ENCODE results near the gene LGALS9C.
"Not testable (repeated sequence)": the region's sequence is repeated elsewhere in the genome, so short reads cannot be mapped to it uniquely, and the experiment has no call there.

LGALS9C gene

GRCh38 chr17:18478977-18479595, 2.5 kb downstream of the LGALS9C start:
- DNase-seq (ENCODE audit: low spot score): not testable (repeated sequence)

DNA sequence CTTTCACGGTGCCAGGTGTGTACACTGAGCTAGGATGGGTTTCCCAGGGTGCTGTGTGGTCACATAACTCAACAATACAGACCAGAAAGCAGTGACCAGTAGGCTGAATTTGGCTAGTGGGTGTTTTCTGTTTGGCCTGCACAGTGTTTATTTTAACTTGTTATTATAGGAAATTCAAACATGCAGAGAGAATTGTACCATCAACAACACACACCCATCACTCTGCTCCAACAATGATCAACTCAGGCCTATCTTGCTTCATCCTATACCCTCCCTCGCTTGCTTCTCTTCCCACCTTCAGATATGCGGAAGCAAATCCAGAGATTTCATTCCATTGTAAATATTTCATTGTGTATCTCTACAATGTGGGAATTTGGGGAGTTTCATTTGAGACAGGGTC, 5.2 kb downstream of the LGALS9C start:
- not testable (repeated sequence) for DNase-seq (ENCODE audit: low spot score)

DNA sequence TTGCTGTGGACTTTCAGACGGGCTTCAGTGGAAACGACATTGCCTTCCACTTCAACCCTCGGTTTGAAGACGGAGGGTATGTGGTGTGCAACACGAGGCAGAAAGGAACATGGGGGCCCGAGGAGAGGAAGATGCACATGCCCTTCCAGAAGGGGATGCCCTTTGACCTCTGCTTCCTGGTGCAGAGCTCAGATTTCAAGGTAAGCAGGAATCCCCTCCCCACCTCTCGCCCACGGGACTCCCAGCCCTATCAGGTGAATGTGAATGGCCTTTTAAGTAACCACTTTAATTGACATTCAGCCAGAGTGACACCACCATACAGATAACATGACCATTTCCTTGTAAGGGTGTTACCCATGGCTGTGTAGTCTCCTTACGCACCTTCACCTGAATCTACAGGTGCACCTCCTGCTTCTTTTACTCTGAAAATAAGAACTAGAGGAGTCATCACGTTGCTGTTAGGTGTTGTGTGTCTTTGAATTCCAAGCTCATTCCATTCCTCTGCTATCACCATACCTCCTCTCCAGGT, 9.4 kb downstream of the LGALS9C start:
- DNase-seq (ENCODE audit: low spot score): not testable (repeated sequence)

- not testable (repeated sequence) for DNase-seq (ENCODE audit: low spot score)
These were observed 11.0 kb downstream of the LGALS9C start for GRCh38 chr17:18487633-18488032.

GRCh38 chr17:18488622-18489021, 12.0 kb downstream of the LGALS9C start:
- not testable (repeated sequence) for DNase-seq (ENCODE audit: low spot score)

DNA sequence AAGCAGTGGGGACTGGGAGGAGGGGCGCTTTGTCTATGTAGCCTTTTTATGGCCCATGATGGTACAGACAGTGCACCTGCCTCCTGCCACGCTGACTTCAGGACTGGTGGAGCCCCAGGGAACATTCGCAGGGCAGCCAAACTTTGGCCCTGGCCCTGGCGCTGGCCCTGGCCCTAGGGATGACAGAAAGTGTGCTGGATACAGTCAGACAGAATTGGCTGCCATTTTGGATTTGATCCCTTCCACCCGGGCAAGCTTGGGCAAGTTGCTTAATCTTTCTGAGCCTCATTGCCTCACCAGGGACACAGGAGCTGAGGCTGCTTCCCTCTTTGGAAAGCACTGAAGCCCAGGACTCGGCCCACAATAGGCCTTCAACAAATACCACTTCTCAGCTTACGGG, 13.4 kb downstream of the LGALS9C start:
- not testable (repeated sequence) for DNase-seq (ENCODE audit: low spot score)

- not testable (repeated sequence) for DNase-seq (ENCODE audit: low spot score)
These were observed 16.3 kb downstream of the LGALS9C start for GRCh38 chr17:18492712-18493480.

GRCh38 chr17:18494250-18494768, 17.7 kb downstream of the LGALS9C start:
- DNase-seq (ENCODE audit: low spot score): not testable (repeated sequence)

GRCh38 chr17:18497044-18497443, 20.5 kb downstream of the LGALS9C start:
- not testable (repeated sequence) for DNase-seq (ENCODE audit: low spot score)

- DNase-seq (ENCODE audit: low spot score): not testable (repeated sequence)
These were observed 22.5 kb downstream of the LGALS9C start for GRCh38 chr17:18499100-18499499.

DNA sequence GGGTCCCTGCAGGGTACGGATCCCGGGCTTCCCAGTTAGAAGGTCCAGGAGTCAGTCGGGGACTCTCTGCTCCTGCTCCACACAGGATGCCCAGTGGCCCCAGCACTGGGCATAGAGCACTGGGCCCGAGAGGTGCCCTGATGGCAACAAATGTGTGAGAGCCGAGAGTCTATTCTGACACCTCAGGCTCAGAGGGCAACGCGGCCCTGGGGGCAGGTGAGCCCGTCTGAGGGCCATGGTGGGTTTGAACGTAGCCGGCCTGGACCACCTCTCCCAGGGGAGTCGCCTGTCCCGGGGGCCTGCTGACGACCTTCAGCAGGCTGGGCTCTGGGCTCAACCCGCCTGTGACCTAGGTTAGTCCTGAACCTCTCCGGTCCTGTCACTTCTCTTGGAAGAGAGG, 23.2 kb downstream of the LGALS9C start:
- DNase-seq (ENCODE audit: low spot score): not testable (repeated sequence)

GRCh38 chr17:18500281-18500680, 23.7 kb downstream of the LGALS9C start:
- not testable (repeated sequence) for DNase-seq (ENCODE audit: low spot score)

GRCh38 chr17:18500816-18501215, 24.2 kb downstream of the LGALS9C start:
- DNase-seq (ENCODE audit: low spot score): not testable (repeated sequence)

DNA sequence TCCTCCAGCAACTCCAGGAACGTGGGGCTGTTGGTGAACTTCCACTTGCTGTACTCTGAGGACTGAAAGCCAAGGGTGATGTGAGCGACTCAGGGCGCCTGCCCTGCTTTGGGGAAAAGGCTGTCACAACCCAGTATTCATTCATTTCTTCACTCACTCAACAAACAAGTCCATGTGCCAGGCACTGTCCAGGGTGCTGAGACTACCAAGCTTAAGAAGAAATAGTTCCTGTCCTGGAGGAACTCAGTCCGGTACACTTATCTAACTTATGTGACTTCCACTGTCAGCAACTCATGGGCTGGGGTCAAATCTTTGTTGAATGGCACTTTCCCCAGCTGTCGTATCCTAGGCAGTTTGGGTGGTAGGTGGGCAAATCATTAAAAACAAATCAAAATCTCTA, 26.6 kb downstream of the LGALS9C start:
- DNase-seq (ENCODE audit: low spot score): not testable (repeated sequence)

DNA sequence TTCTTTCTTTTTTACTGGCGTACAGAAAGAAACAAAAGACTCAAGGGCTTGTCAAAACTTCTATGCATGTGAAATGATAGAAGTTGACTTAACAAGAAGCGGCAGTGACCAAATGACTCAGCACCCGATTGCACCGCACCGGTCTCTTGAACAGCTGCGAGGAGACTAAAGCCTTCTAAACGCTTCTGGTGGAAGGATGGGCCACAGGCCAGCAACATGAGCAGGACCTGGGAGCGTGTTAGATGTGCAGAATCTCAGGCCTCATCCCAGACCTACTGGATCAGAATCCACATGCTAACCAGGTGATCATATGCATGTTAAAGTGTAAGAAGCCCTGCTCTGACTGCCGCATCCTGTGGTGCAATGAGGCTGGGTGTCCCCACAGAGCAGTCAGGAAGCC, 31.1 kb downstream of the LGALS9C start:
- DNase-seq (ENCODE audit: low spot score): not testable (repeated sequence)

DNA sequence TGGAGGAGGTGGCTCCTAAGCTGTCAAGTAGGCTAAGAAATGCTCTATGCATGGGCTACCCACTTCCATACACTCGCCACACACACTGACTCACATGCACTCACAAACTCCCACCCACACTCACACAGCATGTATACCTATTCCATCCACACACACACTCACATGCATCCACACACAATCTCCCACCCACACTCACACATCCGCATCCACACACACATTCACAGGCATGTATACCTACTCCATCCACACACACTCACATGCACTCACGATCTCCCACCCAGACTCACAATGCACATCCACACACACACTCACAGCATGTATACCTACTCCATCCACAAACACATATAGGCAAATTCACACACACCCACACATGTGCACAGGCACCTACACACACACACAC, 32.1 kb downstream of the LGALS9C start:
- not testable (repeated sequence) for DNase-seq (ENCODE audit: low spot score)

DNA sequence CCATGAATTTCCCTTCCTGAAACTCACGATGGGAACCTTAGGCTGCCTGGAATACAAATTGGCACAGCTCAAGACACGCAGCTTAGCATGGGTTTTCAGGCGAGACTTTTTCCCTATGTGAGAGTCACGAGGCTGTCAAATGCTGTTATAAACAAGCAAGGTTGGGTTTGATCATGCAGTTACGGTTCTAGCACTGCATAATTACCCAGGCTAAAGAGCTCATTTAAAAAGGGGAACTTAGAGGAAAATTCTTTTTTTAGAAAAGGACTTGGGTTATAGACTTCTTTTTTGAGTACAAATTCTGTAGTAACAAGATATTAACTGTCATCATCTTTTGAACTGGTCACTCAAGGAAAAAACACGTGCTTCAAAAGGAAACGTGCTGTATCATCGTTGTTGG, 44.5 kb downstream of the LGALS9C start:
- DNase-seq (ENCODE audit: low spot score): not testable (repeated sequence)

DNA sequence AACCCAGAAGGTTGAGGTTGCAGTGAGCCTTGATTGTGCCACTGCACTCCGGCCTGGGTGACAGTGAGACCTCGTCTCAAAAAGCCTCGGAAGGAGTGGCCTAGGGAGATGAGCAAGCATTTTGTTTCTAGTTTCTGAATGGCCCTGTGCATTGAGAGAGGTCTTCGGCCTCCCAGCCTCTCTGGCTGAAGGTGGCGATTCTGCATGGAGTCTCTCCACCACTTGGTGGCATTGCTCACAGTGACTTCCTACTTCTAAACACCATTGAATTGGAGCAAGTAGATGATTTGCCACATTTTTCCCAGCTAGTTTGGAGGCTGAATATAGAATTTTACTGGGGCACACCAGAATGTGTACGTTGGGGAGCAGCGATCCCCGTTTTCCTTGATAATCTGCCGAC, 48.4 kb downstream of the LGALS9C start:
- not testable (repeated sequence) for DNase-seq (ENCODE audit: low spot score)

GRCh38 chr17:18526168-18526800, 49.7 kb downstream of the LGALS9C start:
- not testable (repeated sequence) for DNase-seq (ENCODE audit: low spot score)

GRCh38 chr17:18527354-18527753, 50.8 kb downstream of the LGALS9C start:
- not testable (repeated sequence) for DNase-seq (ENCODE audit: low spot score)

DNA sequence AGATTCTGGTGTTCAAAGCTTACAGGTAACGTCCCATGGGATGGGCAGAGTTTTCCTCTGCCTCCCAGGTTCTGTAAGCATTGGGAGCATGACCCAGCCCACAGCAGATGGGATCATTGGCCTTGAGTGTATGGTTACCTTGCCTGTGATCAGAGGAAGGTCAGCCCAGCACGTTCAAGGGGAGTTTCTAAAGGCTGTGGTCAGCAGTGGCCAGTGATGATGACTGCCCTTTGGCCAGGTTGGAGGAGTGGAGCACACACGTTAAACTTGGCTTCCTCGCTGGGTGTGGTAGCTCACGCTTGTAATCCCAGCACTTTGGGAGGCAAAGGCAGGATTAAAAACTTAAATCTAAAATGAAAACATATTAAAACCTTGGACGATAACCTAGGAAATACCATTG, 51.8 kb downstream of the LGALS9C start:
- not testable (repeated sequence) for DNase-seq (ENCODE audit: low spot score)

- DNase-seq (ENCODE audit: low spot score): not testable (repeated sequence)
These were observed 52.4 kb downstream of the LGALS9C start for GRCh38 chr17:18528899-18529500.

Measured in SW480 (cell line).